DND-41 (cell line): ENCODE results near the gene SLC23A2.

Experiments used
- ATAC-seq: fragments of 200-7000 bp; cut with Tn5 transposase; 3 replicates; pipeline ENCODE4 v1.9.1; 2021; ENCODE audit warnings: low read depth; ENCODE audit not compliant: insufficient read depth
- DNase-seq: peaks from one replicate; pipeline ENCODE4 v3.0.0-alpha.2; 2020
- H2AFZ ChIP-seq: 2 replicates; pipeline ENCODE4 v1.6.0; 2012; ENCODE audit warnings: low read depth, low read length
- H3K27ac ChIP-seq: 2 replicates; pipeline ENCODE4 v1.5.1; 2012; ENCODE audit warnings: low read length, inconsistent platforms
- H3K27me3 ChIP-seq: fragments of 200-600 bp; sonication (generic); 2 replicates; pipeline ENCODE4 v1.6.0; 2012; ENCODE audit warnings: low read length, mild to moderate bottlenecking, inconsistent platforms; ENCODE audit not compliant: insufficient read depth, poor library complexity
- H3K36me3 ChIP-seq: 2 replicates; pipeline ENCODE4 v1.5.1; 2012; ENCODE audit warnings: low read length, inconsistent platforms; ENCODE audit not compliant: insufficient read depth
- H3K4me1 ChIP-seq: 2 replicates; pipeline ENCODE4 v1.5.1; 2012; ENCODE audit warnings: mild to moderate bottlenecking, low read length; ENCODE audit not compliant: insufficient read depth
- H3K4me2 ChIP-seq: 2 replicates; pipeline ENCODE4 v1.6.0; 2012; ENCODE audit warnings: mild to moderate bottlenecking, moderate library complexity, low read length, inconsistent platforms; ENCODE audit not compliant: insufficient read depth
- H3K4me3 ChIP-seq, 2 experiments: fragments of 200-600 bp in 1 of 2; shearing (Covaris generic) in 1 of 2; 2 replicates each; pipeline ENCODE4 v1.5.1; 2012 to 2016; ENCODE audit warnings: inconsistent platforms in 2 of 2, low read length in 2 of 2, mild to moderate bottlenecking in 2 of 2, low read depth in 1 of 2, moderate library complexity in 1 of 2
- H3K79me2 ChIP-seq: 2 replicates; pipeline ENCODE4 v1.6.0; 2012; ENCODE audit warnings: low read length, inconsistent platforms; ENCODE audit not compliant: insufficient read depth
- H3K9ac ChIP-seq: 2 replicates; pipeline ENCODE4 v1.6.0; 2012; ENCODE audit warnings: low read depth, mild to moderate bottlenecking, inconsistent platforms, low read length, moderate library complexity
- H3K9me3 ChIP-seq: 2 replicates; pipeline ENCODE4 v1.5.1; 2012; ENCODE audit warnings: low read length, moderate library complexity, mild to moderate bottlenecking, inconsistent platforms; ENCODE audit not compliant: insufficient read depth, severe bottlenecking
- H4K20me1 ChIP-seq: 2 replicates; pipeline ENCODE4 v1.6.0; 2012; ENCODE audit warnings: low read length; ENCODE audit not compliant: insufficient read depth
- EZH2 ChIP-seq: IDR thresholded peaks from 3 replicates; pipeline ENCODE4 v1.6.1; 2012; ENCODE audit warnings: borderline replicate concordance, low read depth, mild to moderate bottlenecking, moderate library complexity, low read length, inconsistent platforms; ENCODE audit not compliant: severe bottlenecking
- TF ChIP-seq, protein P1 (sequence below): IDR thresholded peaks from 2 replicates; pipeline ENCODE4 v1.5.1; 2012; ENCODE audit warnings: borderline replicate concordance, low read length, moderate library complexity, mild to moderate bottlenecking; ENCODE audit not compliant: poor library complexity, severe bottlenecking; ENCODE audit errors: extremely low read depth

The SLC23A2 gene

DNA sequence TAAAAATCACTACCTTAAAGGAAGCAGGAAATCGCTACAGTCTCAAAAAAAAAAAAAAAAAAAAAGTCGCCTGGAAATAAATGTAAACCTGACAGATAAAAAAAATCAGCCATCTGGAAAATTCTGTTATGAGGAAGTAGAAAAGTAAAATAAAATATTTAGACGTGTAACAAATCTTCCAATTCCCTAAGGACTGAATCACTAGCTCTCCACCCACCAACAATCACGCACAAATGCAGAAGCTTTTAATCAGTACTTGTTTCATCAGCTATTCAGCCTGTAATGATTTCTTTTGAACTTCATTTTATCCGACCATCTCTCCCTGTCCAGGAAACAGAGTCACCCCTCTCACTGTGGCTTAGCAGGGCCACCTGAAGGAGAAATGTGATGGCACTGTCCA lies 59.0 kb downstream of the SLC23A2 start:
- no peak for ATAC-seq
- TF ChIP-seq, protein P1, sequence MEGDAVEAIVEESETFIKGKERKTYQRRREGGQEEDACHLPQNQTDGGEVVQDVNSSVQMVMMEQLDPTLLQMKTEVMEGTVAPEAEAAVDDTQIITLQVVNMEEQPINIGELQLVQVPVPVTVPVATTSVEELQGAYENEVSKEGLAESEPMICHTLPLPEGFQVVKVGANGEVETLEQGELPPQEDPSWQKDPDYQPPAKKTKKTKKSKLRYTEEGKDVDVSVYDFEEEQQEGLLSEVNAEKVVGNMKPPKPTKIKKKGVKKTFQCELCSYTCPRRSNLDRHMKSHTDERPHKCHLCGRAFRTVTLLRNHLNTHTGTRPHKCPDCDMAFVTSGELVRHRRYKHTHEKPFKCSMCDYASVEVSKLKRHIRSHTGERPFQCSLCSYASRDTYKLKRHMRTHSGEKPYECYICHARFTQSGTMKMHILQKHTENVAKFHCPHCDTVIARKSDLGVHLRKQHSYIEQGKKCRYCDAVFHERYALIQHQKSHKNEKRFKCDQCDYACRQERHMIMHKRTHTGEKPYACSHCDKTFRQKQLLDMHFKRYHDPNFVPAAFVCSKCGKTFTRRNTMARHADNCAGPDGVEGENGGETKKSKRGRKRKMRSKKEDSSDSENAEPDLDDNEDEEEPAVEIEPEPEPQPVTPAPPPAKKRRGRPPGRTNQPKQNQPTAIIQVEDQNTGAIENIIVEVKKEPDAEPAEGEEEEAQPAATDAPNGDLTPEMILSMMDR, result no peak
- no peak for TF ChIP-seq EZH2
- no peak overlapping the region for H3K9ac ChIP-seq
- no peaks in the 10 kb centered on the region for H3K9me3 ChIP-seq
- no peak overlapping the region for H3K27ac ChIP-seq
- no peak overlapping the region for H3K4me2 ChIP-seq
- H4K20me1 ChIP-seq, result peaks cover 34% of the 10 kb centered on the region; the same call in 1 of the 2 replicates
- no peak overlapping the region for H3K4me3 ChIP-seq
- no peaks in the 10 kb centered on the region for H3K27me3 ChIP-seq
- H2AFZ ChIP-seq, result no peak overlapping the region
- H3K4me1 ChIP-seq, result no peaks in the 10 kb centered on the region
- H3K36me3 ChIP-seq, result peaks cover 3% of the 10 kb centered on the region; the same call in 1 of the 2 replicates
- H3K79me2 ChIP-seq, result peaks cover 60% of the 10 kb centered on the region
- DNase-seq, result no peak

DNA sequence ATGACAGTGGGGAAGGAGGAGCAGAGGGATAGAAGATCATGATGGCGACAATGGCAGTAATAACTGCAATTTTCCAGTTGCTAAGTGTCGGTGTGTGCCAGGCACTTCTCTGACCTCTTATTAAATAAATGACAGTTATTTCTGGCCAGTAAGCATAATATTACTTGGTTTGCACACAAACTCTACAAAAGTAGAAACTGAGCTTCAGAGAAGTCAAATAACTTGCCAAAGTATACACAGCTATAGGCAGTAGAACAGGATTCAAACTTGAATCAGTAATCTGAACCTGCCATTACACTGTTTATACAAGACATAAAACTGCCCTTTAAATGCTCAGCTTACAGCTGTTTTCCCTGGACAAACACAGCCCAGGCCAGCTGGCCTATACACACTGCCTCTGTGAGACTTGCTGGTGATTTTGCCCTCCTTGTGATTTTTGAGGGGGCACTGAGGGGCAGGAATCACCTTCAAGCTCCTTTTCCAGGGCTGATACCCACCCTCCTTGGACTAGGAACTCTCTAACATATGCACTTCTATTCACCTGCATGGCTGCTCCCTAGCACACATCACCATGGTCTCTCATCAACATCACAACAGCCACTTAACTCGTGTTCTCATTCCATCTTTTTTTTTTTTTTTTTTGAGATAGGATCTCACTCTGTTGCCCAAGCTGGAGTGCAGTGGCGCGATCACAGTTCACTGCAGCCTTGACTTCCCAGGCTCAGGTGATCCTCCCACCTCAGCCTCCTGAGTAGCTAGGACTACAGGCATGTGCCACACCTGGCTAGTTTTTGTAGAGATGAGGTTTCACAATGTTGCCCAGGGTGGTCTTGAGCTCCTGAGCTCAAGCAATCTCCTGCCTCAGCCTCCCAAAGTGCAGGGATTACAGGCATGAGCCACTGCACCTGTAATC lies 63.6 kb downstream of the SLC23A2 start:
- no peak overlapping the region for H3K27ac ChIP-seq
- no peak overlapping the region for H3K9ac ChIP-seq

DNA sequence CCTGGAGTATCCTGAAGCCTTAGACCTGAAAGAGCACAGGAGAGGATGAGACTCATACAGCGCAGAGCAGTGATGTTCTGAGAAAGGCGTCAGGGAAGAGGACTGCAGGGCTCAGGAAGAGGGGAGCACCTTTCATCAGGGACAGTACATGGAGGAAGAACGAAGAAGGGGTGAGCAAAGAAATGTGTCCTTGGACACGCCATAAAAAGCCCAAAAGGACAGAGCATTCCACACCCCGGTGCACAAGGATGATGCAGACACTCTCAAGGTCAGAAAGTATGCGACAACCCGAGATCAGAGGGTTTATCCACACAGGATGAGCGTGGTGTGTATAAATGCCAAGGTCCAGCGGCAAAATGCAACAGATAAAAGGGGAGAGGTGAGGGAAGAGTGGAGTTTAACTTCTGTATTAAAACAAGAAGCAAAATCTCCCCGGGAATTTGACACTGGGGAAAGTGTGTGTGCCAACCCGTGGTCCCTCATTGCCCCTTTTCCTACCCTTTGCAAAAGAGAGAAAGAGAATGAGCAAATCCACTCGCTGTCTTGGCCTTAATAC lies 64.4 kb downstream of the SLC23A2 start:
- peaks cover 8% of the 10 kb centered on the region for H3K36me3 ChIP-seq
- H2AFZ ChIP-seq, result no peak overlapping the region
- no peaks in the 10 kb centered on the region for H3K27me3 ChIP-seq
- H3K9me3 ChIP-seq, result no peaks in the 10 kb centered on the region
- no peak overlapping the region for H3K4me3 ChIP-seq
- DNase-seq, result no peak
- ATAC-seq, result no peak
- no peak for TF ChIP-seq EZH2
- TF ChIP-seq, protein P1, result no peak
- H3K9ac ChIP-seq, result no peak overlapping the region
- no peak overlapping the region for H3K4me2 ChIP-seq
- H3K27ac ChIP-seq, result no peak overlapping the region
- H3K4me1 ChIP-seq, result no peaks in the 10 kb centered on the region
- peaks cover 56% of the 10 kb centered on the region for H3K79me2 ChIP-seq
- H4K20me1 ChIP-seq, result peaks cover 28% of the 10 kb centered on the region

More for the DNA sequence above, 63.6 kb downstream of the SLC23A2 start:
- DNase-seq (no peak), ATAC-seq (no peak)
- Histone ChIP-seq H3K9me3 (no peaks in the 10 kb centered on the region), H3K4me2 (no peak overlapping the region), H3K79me2 (peaks cover 61% of the 10 kb centered on the region), H2AFZ (no peak overlapping the region), H4K20me1 (peaks cover 31% of the 10 kb centered on the region), H3K4me1 (no peaks in the 10 kb centered on the region), H3K36me3 (peaks cover under 1% of the 10 kb centered on the region), H3K4me3 (no peak overlapping the region), H3K27me3 (no peaks in the 10 kb centered on the region)
- TF ChIP-seq, protein P1, result no peak
- no peak for TF ChIP-seq EZH2
